HL-60/S4 treated with retinoic acid at 250 ng/mL for 4 days and 3 days (cell line): ENCODE data around the gene ONECUT2.
"Not testable (repeated sequence)": the region's sequence is repeated elsewhere in the genome, so short reads cannot be mapped to it uniquely, and the experiment has no call there.

Source experiments
- in situ Hi-C: fragments of 300-500 bp; cut with MboI; formaldehyde crosslinking; loops from 2 replicates; pipeline ENCODE4 v1.7.0; 2022; ENCODE audit warnings: low sequenced_read_pairs

Gene ONECUT2

GRCh38 chr18:57445488-57446319, 10.5 kb downstream of the ONECUT2 start:
- in situ Hi-C loops = no loop called here

- in situ Hi-C loops = no loop called here
Observed at GRCh38 chr18:57446322-57446721, 11.1 kb downstream of the ONECUT2 start.

- in situ Hi-C loops = no loop called here
Observed at GRCh38 chr18:57447154-57447621, 12.0 kb downstream of the ONECUT2 start.

- in situ Hi-C loops = no loop called here
Observed at GRCh38 chr18:57455576-57456129, 20.5 kb downstream of the ONECUT2 start.

GRCh38 chr18:57461652-57462269, 26.6 kb downstream of the ONECUT2 start:
- in situ Hi-C loops = no loop called here

GRCh38 chr18:57466307-57466706, 31.1 kb downstream of the ONECUT2 start:
- in situ Hi-C loops = no loop called here

- in situ Hi-C loops = no loop called here
Observed at GRCh38 chr18:57466745-57467409, 31.7 kb downstream of the ONECUT2 start.

GRCh38 chr18:57469884-57470283, 34.7 kb downstream of the ONECUT2 start:
- in situ Hi-C loops = no loop called here

- in situ Hi-C loops = no loop called here
Observed at GRCh38 chr18:57475408-57475807, 40.2 kb downstream of the ONECUT2 start.

GRCh38 chr18:57475903-57476302, 40.7 kb downstream of the ONECUT2 start:
- in situ Hi-C loops = no loop called here

- in situ Hi-C loops = no loop called here
Observed at GRCh38 chr18:57480733-57481132, 45.6 kb downstream of the ONECUT2 start.

- in situ Hi-C loops = no loop called here
Observed at GRCh38 chr18:57497372-57498294, 62.5 kb downstream of the ONECUT2 start.

- in situ Hi-C loops = no loop called here
Observed at GRCh38 chr18:57498682-57499256, 63.6 kb downstream of the ONECUT2 start.

- in situ Hi-C loops = no loop called here
Observed at GRCh38 chr18:57502624-57503023, 67.5 kb downstream of the ONECUT2 start.

- in situ Hi-C loops = no loop called here
Observed at GRCh38 chr18:57505231-57505630, 70.1 kb downstream of the ONECUT2 start.

GRCh38 chr18:57516056-57516455, 80.9 kb downstream of the ONECUT2 start:
- in situ Hi-C loops = no loop called here

- in situ Hi-C loops = no loop called here
Observed at GRCh38 chr18:57518533-57518932, 83.4 kb downstream of the ONECUT2 start.

GRCh38 chr18:57519668-57520424, 84.7 kb downstream of the ONECUT2 start:
- in situ Hi-C loops = no loop called here

- in situ Hi-C loops = not testable (repeated sequence)
Observed at GRCh38 chr18:57522348-57522747, 87.2 kb downstream of the ONECUT2 start.
